ENCODE results near the gene ARHGAP24.
"Not testable (repeated sequence)": the region's sequence is repeated elsewhere in the genome, so short reads cannot be mapped to it uniquely, and the experiment has no call there.

Gene ARHGAP24

DNA sequence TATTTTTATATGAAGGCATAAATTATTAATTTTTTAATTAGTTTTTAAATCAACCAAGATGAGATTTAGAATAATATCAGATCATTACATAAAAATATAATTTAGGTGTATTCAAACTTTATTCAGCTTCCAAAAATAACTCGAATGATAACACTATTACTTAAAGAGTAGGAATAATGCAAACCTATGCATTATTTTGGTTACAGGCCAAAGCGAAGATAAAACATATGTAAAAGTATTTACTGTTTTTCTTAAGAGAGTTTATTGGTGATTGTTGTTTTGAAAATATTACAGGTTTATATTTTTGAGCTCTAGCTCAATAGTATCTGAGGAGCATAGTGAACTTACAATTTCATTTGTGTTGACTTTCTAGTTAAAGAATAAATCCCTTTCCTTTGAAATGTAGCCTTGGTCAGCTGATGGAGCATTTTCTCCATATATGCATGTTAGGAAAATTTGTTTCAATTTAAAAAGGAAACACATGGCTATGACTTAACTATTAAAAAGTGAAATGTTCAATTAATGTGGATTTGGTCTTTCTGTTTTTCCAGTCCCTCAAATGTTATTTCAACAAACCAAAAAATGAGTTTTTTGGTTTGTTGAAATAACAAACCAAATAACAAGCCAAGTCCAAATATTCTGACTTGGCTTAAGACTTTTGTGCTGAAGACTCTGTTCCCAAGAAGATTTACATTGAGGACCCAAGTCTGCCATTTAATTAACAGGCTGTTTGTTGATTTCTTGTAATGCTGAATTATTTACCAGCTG lies 346.9 kb downstream of the ARHGAP24 start:
- DNase-seq: no peak

DNA sequence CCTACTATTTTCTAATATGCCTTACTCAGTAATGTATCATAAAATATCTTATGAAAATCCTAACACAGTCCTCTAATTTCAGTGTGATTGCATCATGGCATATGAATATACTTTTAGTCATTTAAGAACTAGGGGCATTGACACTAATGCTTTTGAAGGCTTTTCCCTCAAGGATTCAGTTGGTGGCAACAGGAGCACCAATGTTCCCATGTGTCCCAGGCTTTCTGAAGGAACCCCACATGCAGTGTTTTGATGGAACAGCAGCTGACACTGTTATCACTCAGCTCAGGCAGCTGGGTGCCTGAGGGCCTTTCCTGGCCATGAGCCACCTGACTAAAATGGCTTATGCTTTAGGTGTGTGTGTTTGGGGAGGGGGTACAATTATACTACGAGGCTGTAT lies 348.3 kb downstream of the ARHGAP24 start:
- DNase-seq: peak; percentile 64

GRCh38 chr4:85824166-85824945 lies 349.4 kb downstream of the ARHGAP24 start:
- no peak for DNase-seq

- peak; percentile 75 for DNase-seq
These were observed 351.2 kb downstream of the ARHGAP24 start for GRCh38 chr4:85826060-85826678.

GRCh38 chr4:85828027-85828890 lies 353.3 kb downstream of the ARHGAP24 start:
- no peak for DNase-seq

GRCh38 chr4:85829276-85830051 lies 354.5 kb downstream of the ARHGAP24 start:
- no peak for DNase-seq

DNA sequence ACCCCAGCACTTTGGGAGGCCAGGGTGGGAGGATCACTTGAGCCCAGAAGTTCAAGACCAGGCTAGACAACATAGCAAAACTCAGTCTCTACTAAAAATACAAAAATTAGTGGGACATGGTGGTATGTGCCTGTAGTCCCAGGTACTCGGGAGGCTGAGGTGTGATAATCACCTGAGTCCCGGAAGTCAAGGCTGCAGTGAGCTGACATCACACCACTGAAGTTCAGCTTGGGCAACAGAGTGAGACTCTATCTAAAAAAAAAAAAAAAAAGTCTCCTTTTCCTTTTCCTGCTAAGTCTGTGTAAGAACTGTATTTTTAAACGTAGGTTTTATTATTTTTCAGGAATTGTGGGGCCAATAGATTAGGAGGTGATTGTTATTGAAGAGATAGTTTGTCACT lies 356.7 kb downstream of the ARHGAP24 start:
- DNase-seq: no peak

- no peak for DNase-seq
These were observed 358.4 kb downstream of the ARHGAP24 start for GRCh38 chr4:85833302-85833701.

- no peak for DNase-seq
These were observed 360.0 kb downstream of the ARHGAP24 start for GRCh38 chr4:85834934-85835333.

- DNase-seq: no peak
These were observed 361.9 kb downstream of the ARHGAP24 start for GRCh38 chr4:85836588-85837438.

DNA sequence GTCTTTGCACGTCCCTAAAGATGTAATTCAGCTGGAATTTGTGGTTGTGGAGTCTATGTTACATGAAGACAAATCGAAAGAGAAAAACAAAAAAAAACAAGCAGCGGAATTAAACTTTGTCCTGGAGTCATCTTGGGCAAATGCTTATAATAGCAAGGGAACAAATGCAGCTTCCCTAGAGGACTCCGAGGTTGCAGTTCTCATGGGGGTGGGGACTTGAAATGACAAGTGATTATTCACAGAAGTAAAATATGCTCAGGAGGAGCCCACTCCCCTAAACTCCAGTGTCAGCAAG lies 362.4 kb downstream of the ARHGAP24 start:
- peak; percentile 32 for DNase-seq

DNA sequence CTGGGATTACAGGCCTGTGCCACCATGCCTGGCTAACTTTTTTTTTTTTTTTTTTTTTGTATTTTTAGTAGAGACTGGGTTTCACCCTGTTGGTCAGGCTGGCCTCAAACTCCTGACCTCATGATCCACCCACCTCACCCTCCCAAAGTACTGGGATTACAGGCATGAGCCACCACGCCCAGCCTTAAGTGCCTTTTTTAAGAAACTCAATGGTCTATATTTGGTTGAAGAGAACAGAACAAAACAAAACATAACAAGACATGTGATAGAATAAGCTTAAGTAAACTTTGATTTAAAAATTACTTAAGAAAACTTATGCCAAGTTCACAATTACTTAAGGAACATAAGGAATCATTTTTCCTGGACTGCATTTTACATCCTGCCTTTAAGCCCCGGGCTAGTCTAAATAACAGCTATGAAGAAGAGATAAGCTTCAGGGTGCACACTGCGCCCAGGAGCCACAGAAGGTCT lies 365.1 kb downstream of the ARHGAP24 start:
- DNase-seq: not testable (repeated sequence)

DNA sequence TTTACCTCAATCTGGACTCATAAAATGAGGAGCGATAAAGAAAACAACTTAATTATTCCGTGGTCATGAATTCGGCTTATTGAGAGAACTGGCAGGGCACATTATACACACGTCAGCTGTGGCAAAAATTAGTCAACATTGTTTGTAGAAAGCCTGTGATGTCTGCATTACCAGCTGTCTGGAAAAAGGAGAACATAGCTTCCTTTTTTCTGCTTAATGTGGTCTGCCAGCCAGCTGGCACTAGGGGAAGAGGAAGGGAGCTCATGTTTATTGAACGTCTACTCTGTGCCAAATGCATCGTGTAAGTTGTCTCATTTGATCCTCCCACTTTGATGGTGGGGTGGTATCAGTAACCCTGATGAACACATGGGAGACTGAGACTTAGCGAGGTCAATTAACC lies 367.6 kb downstream of the ARHGAP24 start:
- DNase-seq: no peak

DNA sequence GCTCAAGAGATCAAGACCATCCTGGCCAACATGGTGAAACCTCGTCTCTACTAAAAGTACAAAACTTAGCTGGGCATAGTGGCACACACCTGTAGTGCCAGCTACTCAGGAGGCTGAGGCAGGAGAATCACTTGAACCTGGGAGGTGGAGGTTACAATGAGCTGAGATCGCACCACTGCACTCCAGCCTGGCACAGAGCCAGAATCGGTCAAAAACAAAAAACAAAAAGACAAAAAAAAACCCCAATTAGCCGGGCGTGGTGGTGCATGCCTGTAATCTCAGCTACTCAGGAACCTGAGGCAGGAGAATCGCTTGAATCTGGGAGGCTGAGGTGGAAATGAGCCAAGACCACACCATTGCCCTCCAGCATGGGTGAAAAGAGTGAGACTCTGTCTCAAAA lies 378.8 kb downstream of the ARHGAP24 start:
- DNase-seq: not testable (repeated sequence)

DNA sequence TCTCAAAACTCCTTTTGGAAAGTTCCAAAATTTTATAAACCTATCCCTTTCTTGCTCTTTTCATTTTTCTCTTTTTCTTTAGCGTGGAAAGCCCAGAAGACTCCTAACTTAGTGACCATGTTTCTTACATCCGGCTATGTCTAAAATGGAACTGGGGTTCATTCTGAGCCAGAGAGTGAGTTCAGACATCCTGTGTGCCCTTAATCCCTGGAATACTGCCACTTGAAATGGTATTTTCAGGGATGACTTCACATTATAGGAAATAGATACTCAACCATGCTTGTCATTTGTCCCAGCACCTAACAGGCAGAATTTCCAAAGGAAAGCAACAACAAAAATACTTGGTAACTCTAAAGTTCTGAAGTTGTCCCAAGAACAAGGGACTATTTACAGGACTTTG lies 379.6 kb downstream of the ARHGAP24 start:
- DNase-seq: no peak

- peak; percentile 66 for DNase-seq
These were observed 385.3 kb downstream of the ARHGAP24 start for GRCh38 chr4:85860066-85860740.

DNA sequence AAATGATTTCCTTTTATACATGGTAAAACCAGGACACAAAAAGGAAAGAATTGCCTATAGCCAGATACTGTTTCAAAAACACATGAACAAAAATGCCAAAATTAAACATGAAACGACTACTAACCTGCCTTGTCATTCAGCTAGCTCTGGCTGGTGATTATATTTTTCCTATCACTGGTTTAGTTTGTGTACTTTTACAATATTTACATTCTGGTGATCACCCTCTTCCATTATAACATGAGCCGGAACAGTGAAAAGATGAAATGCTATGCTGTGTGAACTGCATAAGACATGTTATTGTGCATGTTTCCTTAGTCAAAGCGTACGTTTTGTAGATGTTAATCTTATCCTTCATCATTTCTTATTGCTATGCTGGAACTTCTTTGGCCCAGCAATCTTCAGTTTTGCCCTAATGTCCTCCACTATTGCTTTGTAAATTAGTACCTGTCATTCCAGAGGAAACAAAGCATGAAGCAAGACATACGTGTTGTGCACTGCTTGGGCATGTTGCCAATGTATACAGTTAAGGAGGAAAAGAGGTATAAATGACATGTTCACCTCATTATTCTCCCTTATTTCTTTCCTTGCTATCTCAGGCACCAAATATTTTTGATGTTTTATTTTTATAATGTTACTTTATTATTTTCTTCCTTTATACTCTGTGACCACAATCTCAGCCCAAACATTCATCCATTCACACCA lies 386.3 kb downstream of the ARHGAP24 start:
- DNase-seq: no peak

DNA sequence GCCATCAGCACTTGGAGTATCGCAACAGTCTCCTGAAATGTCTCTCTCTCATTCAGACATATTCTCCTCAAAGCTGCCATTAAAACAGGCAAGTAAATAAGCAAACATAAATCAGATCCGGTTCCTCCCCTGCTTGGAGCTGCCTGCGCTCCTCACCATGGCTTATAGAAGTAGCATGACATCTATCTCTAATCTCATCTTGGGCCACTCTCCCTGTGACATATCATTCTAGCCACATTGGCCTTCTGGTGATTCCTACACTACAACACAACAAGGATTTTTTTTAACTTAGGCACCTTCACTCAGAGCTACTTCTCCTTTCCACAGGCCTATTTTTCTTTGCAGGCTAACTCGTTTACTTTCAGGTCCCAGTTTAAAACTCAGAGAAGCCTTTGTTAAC lies 387.9 kb downstream of the ARHGAP24 start:
- no peak for DNase-seq

Data from fibroblast of skin of abdomen (primary cell).